Measurements from ENCODE around the gene CELSR2.

GRCh38 chr1:109304226-109304920, 55.0 kb downstream of the CELSR2 start:
- no peak for TF ChIP-seq CTCF (IDR thresholded peaks at IDR 0.05; ENCODE audit: control extremely low read depth in 1 of 3, insufficient read depth in 1 of 3, low read depth in 1 of 3, low read length in 3 of 3)
- no peak for TF ChIP-seq POLR2AphosphoS5 (IDR thresholded peaks at IDR 0.05; ENCODE audit: low read depth, low read length)
- no peak for TF ChIP-seq EGR1 (IDR thresholded peaks at IDR 0.05; ENCODE audit: borderline replicate concordance, low read depth, low read length)
- TF ChIP-seq SUZ12 (IDR thresholded peaks at IDR 0.05; ENCODE audit: low read length): no peak
- TF ChIP-seq POLR2A (IDR thresholded peaks at IDR 0.05; ENCODE audit: control extremely low read depth in 1 of 2, low read depth in 2 of 2, low read length in 2 of 2): no peak

All from H1 (cell line).